Mammary epithelial cell (primary cell): ENCODE data around the gene DPF1.

ENCODE experiments used
- CTCF ChIP-seq, 2 donors: IDR thresholded peaks in 1 of 2; conservative IDR thresholded peaks in 1 of 2; 2 replicates each; pipeline ENCODE4 v1.5.1; 2011 to 2012; ENCODE audit warnings: inconsistent platforms in 2 of 2, low read length in 2 of 2, mild to moderate bottlenecking in 2 of 2, control low read depth in 1 of 2, low read depth in 1 of 2; ENCODE audit not compliant: insufficient read depth in 1 of 2; ENCODE audit errors: extremely low read depth in 1 of 2
- EZH2 ChIP-seq: IDR thresholded peaks from 2 replicates; pipeline ENCODE4 v1.6.1; 2012; ENCODE audit warnings: low read length, inconsistent platforms, borderline replicate concordance

GRCh38 chr19:38247126-38247525 is 23.1 kb upstream of the DPF1 start:
- TF ChIP-seq CTCF (conservative IDR thresholded peaks at IDR 0.05 in 1 of 2, IDR thresholded peaks at IDR 0.05 in 1 of 2; ENCODE audit: extremely low read depth in 1 of 2, insufficient read depth in 1 of 2, low read depth in 1 of 2, low read length in 2 of 2) (no peak), EZH2 (no peak)
